Skeletal muscle tissue (tissue), 4 donors: Measurements from ENCODE around the gene SOHLH2. TPM values are rescaled to one million over a fixed set of nuclear protein-coding genes. Genes with fewer than 3 reads are reported as not detected.

Experiments
- H3K27ac ChIP-seq: one replicate; pipeline ENCODE4 v1.7.0; 2013; ENCODE audit warnings: mild to moderate bottlenecking, low read depth, low read length, inconsistent platforms
- H3K27me3 ChIP-seq, 3 donors: one replicate each; pipeline ENCODE4 v1.7.0; 2013; ENCODE audit warnings: low read length in 3 of 3; ENCODE audit not compliant: control insufficient read depth in 3 of 3, insufficient read depth in 3 of 3
- H3K36me3 ChIP-seq, 3 donors: one replicate each; pipeline ENCODE4 v1.7.0; 2013; ENCODE audit warnings: low read length in 3 of 3; ENCODE audit not compliant: control insufficient read depth in 3 of 3, insufficient read depth in 3 of 3
- H3K4me1 ChIP-seq, 3 donors: one replicate each; pipeline ENCODE4 v1.7.0; 2013; ENCODE audit warnings: low read length in 3 of 3, mild to moderate bottlenecking in 3 of 3; ENCODE audit not compliant: control insufficient read depth in 3 of 3, insufficient read depth in 3 of 3
- H3K4me3 ChIP-seq, 3 donors: one replicate each; pipeline ENCODE4 v1.7.0; 2013; ENCODE audit warnings: low read length in 3 of 3
- H3K9ac ChIP-seq, 3 donors: one replicate each; pipeline ENCODE4 v1.7.0; 2013; ENCODE audit warnings: low read length in 3 of 3, mild to moderate bottlenecking in 3 of 3, moderate library complexity in 2 of 3, low read depth in 1 of 3
- H3K9me3 ChIP-seq, 3 donors: one replicate each; pipeline ENCODE4 v1.7.0; 2013; ENCODE audit warnings: low read length in 3 of 3; ENCODE audit not compliant: control insufficient read depth in 3 of 3
- total RNA-seq: library from RNA; depleted of rRNA; stranded (reverse); fragments of >200 nt; gene quantifications from one replicate; pipeline ENCODE4 v1.2.3, GENCODE V29; 2014
- donor health status: Osteomylitis.

The SOHLH2 gene
- total RNA-seq, 1 donor from 2014 or later: 3.1 TPM

DNA sequence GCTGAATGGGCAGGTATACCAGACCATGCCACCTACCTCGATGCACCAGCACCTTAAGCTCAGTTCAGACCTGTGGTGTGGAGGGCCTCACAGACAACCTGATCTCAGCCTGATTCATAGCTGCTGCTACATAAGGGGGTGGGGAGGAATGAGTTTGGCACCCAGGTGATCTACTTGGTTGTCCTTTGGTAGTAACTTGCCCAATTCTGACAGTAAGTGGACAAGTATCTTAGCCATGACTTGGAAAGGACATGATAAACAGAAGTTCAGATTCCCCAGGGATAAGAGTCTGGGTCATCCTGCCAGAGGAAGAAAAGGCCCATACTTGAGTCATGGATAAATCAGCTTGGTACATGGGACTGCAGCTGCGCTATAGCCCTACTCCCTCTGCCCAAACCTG, 28.4 kb upstream of the SOHLH2 start:
- Histone ChIP-seq H3K4me1 (no peaks in the 10 kb centered on the region), H3K27me3 (no peaks in the 10 kb centered on the region), H3K9me3 (peaks cover 0 to 5% (median 0%) of the 10 kb centered on the region in 3 donors), H3K4me3 (no peak overlapping the region), H3K27ac (no peak overlapping the region), H3K9ac (no peak overlapping the region), H3K36me3 (no peaks in the 10 kb centered on the region)

DNA sequence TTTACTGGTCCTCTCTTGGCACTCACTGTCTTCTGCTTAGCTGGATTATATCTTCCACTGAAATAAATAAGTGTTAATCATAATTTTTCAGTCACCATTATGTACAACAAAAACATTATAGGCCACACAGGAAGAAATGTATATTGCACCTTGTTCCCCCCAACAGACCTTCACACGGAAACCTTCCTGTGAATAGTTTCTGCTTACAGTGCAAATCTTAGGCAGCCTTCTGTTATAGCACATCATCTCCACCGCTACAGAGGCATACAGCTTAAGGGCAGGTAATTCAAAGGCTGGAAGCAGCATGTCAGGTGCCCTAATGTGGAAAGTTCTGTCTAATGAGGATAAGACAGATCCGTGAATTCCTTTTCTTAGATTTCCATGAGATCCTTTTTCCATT, 16.9 kb upstream of the SOHLH2 start:
- Histone ChIP-seq H3K27me3 (no peaks in the 10 kb centered on the region), H3K27ac (no peak overlapping the region), H3K9me3 (no peaks in the 10 kb centered on the region), H3K9ac (no peak overlapping the region), H3K4me3 (no peak overlapping the region), H3K36me3 (no peaks in the 10 kb centered on the region), H3K4me1 (no peaks in the 10 kb centered on the region)

DNA sequence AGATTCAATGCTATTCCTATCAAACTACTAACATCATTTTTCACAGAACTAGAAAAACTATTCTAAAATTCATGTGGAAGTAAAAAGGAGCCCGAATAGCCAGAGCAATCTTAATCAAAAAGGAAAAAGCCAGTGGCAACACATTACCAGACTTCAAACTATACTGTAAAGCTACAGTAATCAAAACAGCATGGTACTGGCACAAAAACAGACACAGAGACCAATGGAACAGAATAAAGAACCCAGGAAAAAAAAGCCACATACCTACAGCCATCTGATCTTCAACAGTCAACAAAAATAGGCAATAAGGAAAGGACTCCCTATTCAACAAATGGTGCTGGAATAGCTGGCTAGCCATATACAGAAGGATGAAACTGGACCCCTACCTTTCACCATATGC, 10.4 kb upstream of the SOHLH2 start:
- Histone ChIP-seq H3K9me3 (no peaks in the 10 kb centered on the region), H3K9ac (no peak overlapping the region), H3K27me3 (no peaks in the 10 kb centered on the region), H3K27ac (no peak overlapping the region), H3K4me1 (no peaks in the 10 kb centered on the region), H3K36me3 (no peaks in the 10 kb centered on the region), H3K4me3 (no peak overlapping the region)

DNA sequence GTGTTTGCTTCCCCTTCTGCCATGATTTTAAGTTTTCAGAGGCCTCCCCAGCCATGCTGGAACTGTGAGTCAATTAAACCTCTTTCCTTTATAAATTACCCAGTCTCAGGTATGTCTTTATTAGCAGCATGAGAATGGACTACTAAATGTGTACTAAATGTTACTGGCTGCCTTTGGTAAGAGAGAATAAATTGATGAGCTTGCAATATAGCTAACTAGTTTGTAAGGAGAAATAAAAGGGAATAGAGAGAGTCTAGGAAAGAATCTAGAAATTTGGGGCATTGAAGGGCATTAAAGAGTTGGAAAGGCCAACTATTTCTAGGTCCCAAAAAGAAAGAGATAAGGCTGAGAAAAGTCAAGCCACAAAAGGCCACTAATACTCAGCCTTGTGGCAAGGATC, 5.5 kb upstream of the SOHLH2 start:
- no peaks in the 10 kb centered on the region for H3K36me3 ChIP-seq
- H3K27ac ChIP-seq: no peak overlapping the region
- H3K4me3 ChIP-seq: no peak overlapping the region
- no peaks in the 10 kb centered on the region for H3K27me3 ChIP-seq
- no peak overlapping the region for H3K9ac ChIP-seq
- H3K4me1 ChIP-seq: no peaks in the 10 kb centered on the region
- no peaks in the 10 kb centered on the region for H3K9me3 ChIP-seq

DNA sequence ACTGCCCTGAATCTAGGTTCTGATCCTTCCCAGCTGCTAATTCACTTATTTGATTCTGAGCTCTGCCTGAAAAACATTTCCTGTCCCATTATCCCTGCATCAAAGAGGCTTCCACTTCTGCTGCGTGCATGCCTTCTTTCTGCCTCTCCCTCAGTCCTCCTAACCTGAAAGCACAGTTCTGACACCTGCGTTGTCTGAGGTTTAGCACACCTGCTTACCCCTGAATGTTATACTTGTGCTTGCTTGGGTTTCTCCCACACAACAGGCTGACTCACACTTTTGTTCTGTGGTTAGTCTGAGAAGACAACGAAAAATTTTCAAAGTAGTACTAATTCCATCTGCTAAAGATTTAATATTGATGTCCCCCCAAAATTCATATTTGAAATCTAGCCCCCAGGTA, 3.1 kb upstream of the SOHLH2 start:
- Histone ChIP-seq H3K4me1 (no peaks in the 10 kb centered on the region), H3K27ac (no peak overlapping the region), H3K4me3 (no peak overlapping the region), H3K9ac (no peak overlapping the region), H3K27me3 (no peaks in the 10 kb centered on the region), H3K36me3 (no peaks in the 10 kb centered on the region), H3K9me3 (no peaks in the 10 kb centered on the region)

DNA sequence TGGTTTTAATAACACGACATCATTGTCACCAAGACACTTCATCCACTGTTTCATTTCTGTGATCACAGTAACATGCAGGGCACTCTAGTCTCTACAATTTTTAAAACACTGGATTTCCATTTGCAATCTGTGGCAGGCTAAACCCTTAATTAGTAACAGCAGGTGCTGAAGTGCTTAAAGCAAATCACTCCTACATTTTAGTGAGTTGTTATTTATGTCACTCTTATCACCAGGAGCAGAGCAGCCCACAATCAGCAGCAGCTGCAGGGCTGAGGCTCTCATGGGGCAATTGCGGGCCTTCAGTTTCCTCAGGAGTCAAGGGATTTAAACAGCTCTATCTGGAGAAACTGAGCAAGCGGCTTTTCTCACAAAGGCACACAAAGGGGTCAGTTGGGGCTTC, 1.6 kb downstream of the SOHLH2 start:
- H3K27ac ChIP-seq: no peak overlapping the region
- H3K4me1 ChIP-seq: no peaks in the 10 kb centered on the region
- no peak overlapping the region for H3K9ac ChIP-seq
- H3K4me3 ChIP-seq: no peak overlapping the region
- no peaks in the 10 kb centered on the region for H3K27me3 ChIP-seq
- H3K36me3 ChIP-seq: no peaks in the 10 kb centered on the region
- H3K9me3 ChIP-seq: no peaks in the 10 kb centered on the region

DNA sequence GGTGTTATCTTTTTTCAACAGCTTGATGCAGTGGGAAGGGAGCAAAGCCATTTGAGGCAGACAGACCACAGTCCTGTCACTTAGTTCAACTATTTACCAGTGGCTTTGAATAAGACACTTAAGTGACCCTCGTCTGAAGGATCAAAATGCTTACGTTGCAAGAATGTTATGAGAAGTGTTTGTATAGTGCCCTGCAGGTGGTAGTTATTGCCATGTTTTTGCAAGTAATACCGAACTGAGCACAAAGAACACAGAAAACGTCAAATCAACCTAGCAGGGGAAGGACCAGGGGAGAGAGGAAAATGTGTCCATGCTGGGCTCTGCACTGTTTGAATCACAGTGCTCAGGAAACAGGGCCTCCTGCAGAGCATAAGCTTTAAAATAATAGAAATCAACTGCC, 2.8 kb downstream of the SOHLH2 start:
- H3K4me3 ChIP-seq: no peak overlapping the region

DNA sequence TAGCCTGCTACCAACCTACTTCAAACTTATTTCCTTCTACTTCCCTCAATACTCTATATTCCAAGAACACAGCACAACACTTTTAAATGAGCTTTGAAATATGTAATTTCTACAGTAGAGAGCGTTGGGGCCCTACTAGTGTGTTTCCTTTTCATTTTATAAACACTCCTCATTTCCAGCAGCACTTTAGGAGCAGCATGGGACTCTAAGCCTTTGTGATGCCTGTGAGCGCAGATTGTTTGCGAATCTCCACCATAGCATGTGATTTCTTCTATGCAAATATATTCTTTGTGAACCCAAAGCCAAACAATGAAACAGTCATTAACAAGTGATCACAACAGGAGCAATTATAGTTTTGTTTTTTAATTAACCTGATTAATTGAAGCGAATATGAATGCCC, 3.6 kb downstream of the SOHLH2 start:
- Histone ChIP-seq H3K4me3 (no peak overlapping the region), H3K4me1 (no peaks in the 10 kb centered on the region), H3K27ac (no peak overlapping the region), H3K36me3 (no peaks in the 10 kb centered on the region), H3K9me3 (no peaks in the 10 kb centered on the region), H3K27me3 (no peaks in the 10 kb centered on the region), H3K9ac (no peak overlapping the region)

More for the DNA sequence above, 2.8 kb downstream of the SOHLH2 start:
- Histone ChIP-seq H3K9ac (no peak overlapping the region), H3K4me1 (no peaks in the 10 kb centered on the region), H3K36me3 (no peaks in the 10 kb centered on the region), H3K27ac (no peak overlapping the region), H3K9me3 (no peaks in the 10 kb centered on the region), H3K27me3 (no peaks in the 10 kb centered on the region)

DNA sequence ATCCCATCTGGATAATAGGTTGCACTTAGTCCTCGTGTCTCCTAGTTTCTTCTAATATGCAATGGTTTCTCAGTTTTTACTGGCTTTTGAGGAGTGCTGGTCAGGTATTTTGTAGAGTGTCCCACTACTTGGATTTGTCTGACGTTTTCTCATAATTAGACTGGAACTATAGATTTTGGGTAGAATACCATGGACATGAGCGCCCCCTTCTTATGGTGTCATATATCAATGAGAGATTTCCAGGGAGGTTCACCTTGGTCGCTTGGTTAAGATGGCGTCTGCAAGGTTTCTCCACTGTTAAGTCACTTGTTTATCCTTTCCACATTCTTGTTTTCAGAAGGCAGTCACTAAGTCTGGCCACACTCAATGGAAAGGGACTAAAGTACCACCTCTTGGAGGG, 6.7 kb downstream of the SOHLH2 start:
- no peaks in the 10 kb centered on the region for H3K36me3 ChIP-seq
- no peak overlapping the region for H3K9ac ChIP-seq
- H3K4me3 ChIP-seq: no peak overlapping the region
- H3K4me1 ChIP-seq: no peaks in the 10 kb centered on the region
- H3K27ac ChIP-seq: no peak overlapping the region
- no peaks in the 10 kb centered on the region for H3K9me3 ChIP-seq
- H3K27me3 ChIP-seq: no peaks in the 10 kb centered on the region

DNA sequence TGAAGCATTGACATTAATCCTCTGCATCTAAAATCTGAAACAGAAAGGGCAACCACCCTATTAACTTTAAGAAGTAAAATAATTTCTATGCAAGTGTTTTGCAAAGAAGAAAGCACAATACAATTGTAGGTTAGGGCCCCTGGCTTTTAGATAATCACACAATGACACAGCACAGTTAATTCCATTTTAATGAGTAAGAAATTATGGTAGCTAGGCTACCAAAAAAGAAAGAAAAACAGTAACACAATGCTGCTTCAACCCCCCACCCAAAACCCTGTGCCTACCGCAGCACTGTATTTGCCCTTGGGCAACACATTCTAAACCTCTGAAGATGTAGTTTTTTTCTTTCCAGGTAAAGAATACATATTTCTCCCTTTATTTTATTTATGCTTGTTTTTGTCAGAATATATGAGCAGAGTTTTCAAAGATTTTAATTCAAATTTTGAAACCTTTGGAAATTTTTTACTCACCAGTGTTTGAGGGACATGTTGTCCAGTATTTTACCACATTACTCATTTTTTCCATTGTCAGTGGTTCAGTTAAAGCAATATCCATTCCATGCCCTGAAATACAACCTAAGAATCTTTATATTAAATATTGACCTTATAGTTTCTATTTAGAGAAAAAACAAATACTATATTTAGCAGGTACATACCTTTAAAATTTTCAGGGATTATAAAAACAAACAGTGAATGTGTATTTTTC, 21.1 kb downstream of the SOHLH2 start:
- Histone ChIP-seq H3K9ac (no peak overlapping the region), H3K4me3 (no peak overlapping the region), H3K9me3 (no peaks in the 10 kb centered on the region), H3K4me1 (no peaks in the 10 kb centered on the region), H3K27ac (no peak overlapping the region), H3K36me3 (no peaks in the 10 kb centered on the region), H3K27me3 (no peaks in the 10 kb centered on the region)
